DMS 273 (cell line): ENCODE data around the gene LHX4.

Experiments
- DNase-seq: peaks from one replicate; lab custom pipeline; 2025; ENCODE audit not compliant: unreplicated experiment; lab: John Stamatoyannopoulos, UW

Gene LHX4

GRCh38 chr1:180294711-180295110 lies 64.6 kb downstream of the LHX4 start:
- DNase-seq = no peak

GRCh38 chr1:180295999-180296398 lies 65.9 kb downstream of the LHX4 start:
- no peak for DNase-seq

GRCh38 chr1:180299479-180300221 lies 69.6 kb downstream of the LHX4 start:
- DNase-seq = peak; percentile 61

- DNase-seq = no peak
Measured at GRCh38 chr1:180301135-180301742, 71.2 kb downstream of the LHX4 start.

GRCh38 chr1:180309338-180309737 lies 79.3 kb downstream of the LHX4 start:
- no peak for DNase-seq

- no peak for DNase-seq
Measured at GRCh38 chr1:180310095-180310494, 80.0 kb downstream of the LHX4 start.

- no peak for DNase-seq
Measured at GRCh38 chr1:180311011-180311730, 81.1 kb downstream of the LHX4 start.

GRCh38 chr1:180312926-180313325 lies 82.9 kb downstream of the LHX4 start:
- DNase-seq = no peak

GRCh38 chr1:180327089-180327488 lies 97.0 kb downstream of the LHX4 start:
- DNase-seq = no peak
